Hepatocyte (in vitro differentiated cells): ENCODE data around the gene SIGLEC10. TPM values are rescaled to one million over a fixed set of nuclear protein-coding genes. Genes with fewer than 3 reads are reported as not detected.

Experiments used
- DNase-seq: peaks from one replicate; pipeline ENCODE4 v3.0.0-alpha.2; 2016; ENCODE audit warnings: low spot score
- H2AFZ ChIP-seq: fragments of 200-600 bp; sonication (generic); 2 replicates; pipeline ENCODE4 v1.6.0; 2016; ENCODE audit warnings: antibody characterized with exemption, mild to moderate bottlenecking
- H3K27ac ChIP-seq: fragments of 200-600 bp; sonication (generic); 2 replicates; pipeline ENCODE4 v1.5.1; 2016; ENCODE audit warnings: mild to moderate bottlenecking
- H3K27me3 ChIP-seq: fragments of 200-600 bp; sonication (generic); 2 replicates; pipeline ENCODE4 v1.6.1; 2016
- H3K36me3 ChIP-seq: fragments of 200-600 bp; sonication (generic); replicated peaks from 2 replicates; pipeline ENCODE4 v1.5.1; 2016; ENCODE audit warnings: low read depth; ENCODE audit not compliant: insufficient read depth
- H3K4me1 ChIP-seq: fragments of 200-600 bp; sonication (generic); 2 replicates; pipeline ENCODE4 v1.5.1; 2016; ENCODE audit warnings: mild to moderate bottlenecking, moderate library complexity; ENCODE audit not compliant: insufficient read depth
- H3K4me2 ChIP-seq: fragments of 200-600 bp; sonication (generic); 2 replicates; pipeline ENCODE4 v1.6.0; 2016
- H3K4me3 ChIP-seq: fragments of 200-600 bp; sonication (generic); 2 replicates; pipeline ENCODE4 v1.5.1; 2016; ENCODE audit warnings: mild to moderate bottlenecking
- H3K79me2 ChIP-seq: fragments of 200-600 bp; sonication (generic); 2 replicates; pipeline ENCODE4 v1.6.0; 2017; ENCODE audit warnings: mild to moderate bottlenecking
- H3K9me2 ChIP-seq: fragments of 200-600 bp; sonication (generic); replicated peaks from 2 replicates; pipeline ENCODE4 v1.6.0; 2017; ENCODE audit warnings: mild to moderate bottlenecking; ENCODE audit not compliant: insufficient read depth
- H3K9me3 ChIP-seq: fragments of 200-600 bp; sonication (generic); 2 replicates; pipeline ENCODE4 v1.5.1; 2016; ENCODE audit warnings: low read depth, mild to moderate bottlenecking
- H4K20me1 ChIP-seq: fragments of 200-600 bp; sonication (generic); 2 replicates; pipeline ENCODE4 v1.6.0; 2016; ENCODE audit warnings: mild to moderate bottlenecking; ENCODE audit not compliant: insufficient read depth, poor library complexity, severe bottlenecking
- EZH2 ChIP-seq: fragments of 200-600 bp; sonication (generic); IDR thresholded peaks from 2 replicates; pipeline ENCODE4 v1.6.1; 2016; ENCODE audit warnings: antibody characterized with exemption, mild to moderate bottlenecking, borderline replicate concordance
- EZH2phosphoT487 ChIP-seq: fragments of 200-600 bp; sonication (generic); IDR thresholded peaks from one replicate; pipeline ENCODE4 v1.6.1; 2018; ENCODE audit warnings: antibody characterized with exemption, mild to moderate bottlenecking, low read depth, moderate library complexity; ENCODE audit not compliant: unreplicated experiment, severe bottlenecking
- WGBS: methylation state at CpG from one replicate; pipeline ENCODE4 v1.1.6; 2016; ENCODE audit warnings: low lambda C conversion rate; ENCODE audit errors: missing lambda C conversion rate; 5-methylcytosine and 5-hydroxymethylcytosine counted together
- polyA plus RNA-seq: library from polyadenylated mRNA; unstranded; fragments of >200 nt; fragmentation: Nextera tagmentation; extraction: Ambion mirVana; gene quantifications from 2 replicates; pipeline ENCODE4 v1.2.1, GENCODE V29; 2016
- total RNA-seq: library from RNA; depleted of rRNA; stranded (reverse); fragments of >200 nt; gene quantifications from 2 replicates; pipeline ENCODE4 v1.2.3, GENCODE V29; 2014
- TF ChIP-seq, protein P1 (sequence below): fragments of 200-600 bp; sonication (generic); IDR thresholded peaks from 2 replicates; pipeline ENCODE4 v1.5.1; 2016; ENCODE audit warnings: antibody characterized with exemption, mild to moderate bottlenecking; ENCODE audit not compliant: poor library complexity

The SIGLEC10 gene
- total and polyA plus RNA-seq, 2 experiments from 2014 or later: 1.6 TPM; not detected in 1

DNA sequence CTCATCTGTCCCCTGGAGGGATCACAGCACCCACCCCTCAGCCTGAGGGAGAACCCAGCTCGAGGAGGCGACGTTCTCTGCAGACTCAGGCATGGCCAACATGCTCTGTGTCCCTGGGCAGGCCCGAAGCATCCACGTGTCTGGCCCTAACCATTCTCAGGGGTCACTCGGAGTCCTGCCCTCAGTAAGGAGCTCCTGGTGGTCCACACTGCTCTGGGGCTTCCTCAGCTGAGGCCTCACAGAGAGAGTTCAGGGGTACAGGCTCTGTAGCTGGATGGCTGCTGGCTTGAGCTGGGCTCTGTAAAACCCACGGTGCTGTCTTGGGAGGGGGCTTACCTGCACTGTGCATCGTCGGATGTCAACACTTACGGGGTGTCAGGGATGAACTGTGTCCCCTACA, 45.2 kb upstream of the SIGLEC10 start:
- Histone ChIP-seq H3K4me2 (no peak overlapping the region), H3K9me2 (no peaks in the 10 kb centered on the region), H3K36me3 (no peaks in the 10 kb centered on the region), H3K9me3 (no peaks in the 10 kb centered on the region), H2AFZ (no peak overlapping the region), H3K27ac (no peak overlapping the region), H4K20me1 (no peaks in the 10 kb centered on the region), H3K79me2 (no peaks in the 10 kb centered on the region), H3K4me1 (no peaks in the 10 kb centered on the region), H3K27me3 (peaks cover 5% of the 10 kb centered on the region), H3K4me3 (no peak overlapping the region)
- DNase-seq: no peak
- TF ChIP-seq, protein P1, sequence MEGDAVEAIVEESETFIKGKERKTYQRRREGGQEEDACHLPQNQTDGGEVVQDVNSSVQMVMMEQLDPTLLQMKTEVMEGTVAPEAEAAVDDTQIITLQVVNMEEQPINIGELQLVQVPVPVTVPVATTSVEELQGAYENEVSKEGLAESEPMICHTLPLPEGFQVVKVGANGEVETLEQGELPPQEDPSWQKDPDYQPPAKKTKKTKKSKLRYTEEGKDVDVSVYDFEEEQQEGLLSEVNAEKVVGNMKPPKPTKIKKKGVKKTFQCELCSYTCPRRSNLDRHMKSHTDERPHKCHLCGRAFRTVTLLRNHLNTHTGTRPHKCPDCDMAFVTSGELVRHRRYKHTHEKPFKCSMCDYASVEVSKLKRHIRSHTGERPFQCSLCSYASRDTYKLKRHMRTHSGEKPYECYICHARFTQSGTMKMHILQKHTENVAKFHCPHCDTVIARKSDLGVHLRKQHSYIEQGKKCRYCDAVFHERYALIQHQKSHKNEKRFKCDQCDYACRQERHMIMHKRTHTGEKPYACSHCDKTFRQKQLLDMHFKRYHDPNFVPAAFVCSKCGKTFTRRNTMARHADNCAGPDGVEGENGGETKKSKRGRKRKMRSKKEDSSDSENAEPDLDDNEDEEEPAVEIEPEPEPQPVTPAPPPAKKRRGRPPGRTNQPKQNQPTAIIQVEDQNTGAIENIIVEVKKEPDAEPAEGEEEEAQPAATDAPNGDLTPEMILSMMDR: no peak
- no peak for TF ChIP-seq EZH2
- TF ChIP-seq EZH2phosphoT487: no peak
- 79% methylated on average over 10 of the region's 10 CpGs for WGBS

DNA sequence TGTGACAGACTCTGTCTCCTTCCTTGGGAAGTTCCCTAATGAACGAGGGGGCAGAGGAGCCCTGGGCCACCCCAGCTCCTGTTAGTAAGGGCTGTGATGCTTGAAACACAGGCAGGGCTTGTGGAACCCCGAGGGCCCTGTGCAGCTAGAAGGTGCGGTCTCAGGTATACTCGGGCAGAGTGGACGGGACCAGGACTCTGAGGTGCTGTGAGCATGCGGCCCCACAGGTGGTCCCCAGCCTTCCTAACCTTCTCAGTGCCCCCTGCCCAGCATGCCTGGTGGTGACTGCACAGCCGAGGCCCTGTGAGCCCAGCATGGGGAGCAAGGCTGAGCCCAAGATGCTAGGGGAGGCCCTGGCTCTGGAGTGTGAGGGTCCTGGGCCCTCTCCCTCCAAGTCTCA, 44.8 kb upstream of the SIGLEC10 start:
- Histone ChIP-seq H3K4me3 (no peak overlapping the region), H3K9me2 (no peaks in the 10 kb centered on the region), H4K20me1 (no peaks in the 10 kb centered on the region), H3K9me3 (no peaks in the 10 kb centered on the region), H3K4me2 (no peak overlapping the region), H3K4me1 (no peaks in the 10 kb centered on the region), H3K79me2 (no peaks in the 10 kb centered on the region), H3K27me3 (peaks cover 5% of the 10 kb centered on the region), H3K27ac (no peak overlapping the region), H3K36me3 (no peaks in the 10 kb centered on the region), H2AFZ (no peak overlapping the region)
- DNase-seq: no peak
- TF ChIP-seq EZH2phosphoT487 (no peak), EZH2 (no peak)
- TF ChIP-seq, protein P1: no peak
- 67% methylated on average over 7 of the region's 7 CpGs for WGBS

DNA sequence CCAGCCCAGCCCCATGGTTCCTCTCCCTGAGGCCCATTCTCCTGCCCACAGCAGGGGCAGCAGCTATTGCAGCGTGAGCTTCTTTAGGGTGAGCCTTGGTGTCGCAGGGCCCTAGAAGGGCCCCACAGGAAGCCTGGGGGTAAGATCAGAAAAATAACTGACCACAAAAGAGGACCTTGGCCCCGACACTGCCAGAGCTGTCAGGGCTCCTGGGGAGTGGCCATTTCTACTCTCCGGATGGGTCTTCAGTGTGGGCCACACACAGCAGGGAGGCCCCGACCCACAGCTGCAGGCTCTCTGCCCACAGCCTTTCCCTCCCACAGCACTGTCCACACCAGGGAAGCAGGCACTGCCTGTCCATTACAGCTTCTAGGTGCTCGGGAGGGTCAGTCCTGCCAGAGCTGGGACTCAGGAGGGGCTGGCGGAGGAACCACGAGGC, 44.3 kb upstream of the SIGLEC10 start:
- no peaks in the 10 kb centered on the region for H3K9me2 ChIP-seq
- peaks cover 5% of the 10 kb centered on the region for H3K27me3 ChIP-seq
- no peaks in the 10 kb centered on the region for H3K79me2 ChIP-seq
- no peaks in the 10 kb centered on the region for H4K20me1 ChIP-seq
- H2AFZ ChIP-seq: no peak overlapping the region
- no peaks in the 10 kb centered on the region for H3K9me3 ChIP-seq
- no peak overlapping the region for H3K4me3 ChIP-seq
- H3K4me1 ChIP-seq: no peaks in the 10 kb centered on the region
- TF ChIP-seq, protein P1: no peak
- TF ChIP-seq EZH2 (no peak), EZH2phosphoT487 (no peak)
- H3K27ac ChIP-seq: no peak overlapping the region
- 76% methylated on average over 8 of the region's 8 CpGs for WGBS
- no peak overlapping the region for H3K4me2 ChIP-seq
- no peak for DNase-seq
- H3K36me3 ChIP-seq: no peaks in the 10 kb centered on the region
